ENCODE data around the gene PANK2. TPM values are rescaled to one million over a fixed set of nuclear protein-coding genes. Genes with fewer than 3 reads are reported as not detected.

PANK2 gene
- total RNA-seq, 4 donors from 2014 or later: 22.9 to 48.7 (median 38.2) TPM

- Histone ChIP-seq H3K36me3 (peaks cover 0 to 15% (median 6%) of the 10 kb centered on the region in 4 donors), H3K27me3 (no peaks in the 10 kb centered on the region), H3K9me3 (no peaks in the 10 kb centered on the region), H3K4me1 (peaks cover 3 to 64% (median 25%) of the 10 kb centered on the region in 4 donors), H3K27ac (no peak overlapping the region), H3K4me3 (no peak overlapping the region)
- 86 to 96% methylated on average over 4 of the region's 4 CpGs for WGBS, 2 donors (ENCODE audit: low coverage in 1 of 2)
- in situ Hi-C loops (cut with MboI; ENCODE audit: low pct_ligation_motif_present in 1 of 4, low pct_unique_long_range_greater_than_20kb in 1 of 4, low sequenced_read_pairs in 3 of 4) (loop anchor here in 1 of 4 donors (25.0 kb wide), 1 partner anchor 179 kb away; no protein-coding TSS in a partner anchor), intact Hi-C loops (cut with DNase I; ENCODE audit: low total_unique reads) (no loop called here)
- TF ChIP-seq CTCF (IDR thresholded peaks at IDR 0.05) (no peak), POLR2A (IDR thresholded peaks at IDR 0.05) (no peak), POLR2AphosphoS5 (IDR thresholded peaks at IDR 0.05) (no peak), EP300 (IDR thresholded peaks at IDR 0.05; ENCODE audit: low read depth) (no peak)
- no peak for DNase-seq
Observed at GRCh38 chr20:3908667-3909066, 19.5 kb downstream of the PANK2 start.

GRCh38 chr20:3909952-3910366, 20.8 kb downstream of the PANK2 start:
- H3K4me3 ChIP-seq: no peak overlapping the region
- intact Hi-C loops (cut with DNase I; ENCODE audit: low total_unique reads) (no loop called here), in situ Hi-C loops (cut with MboI; ENCODE audit: low pct_ligation_motif_present in 1 of 4, low pct_unique_long_range_greater_than_20kb in 1 of 4, low sequenced_read_pairs in 3 of 4) (loop anchor here in 1 of 4 donors (25.0 kb wide), 1 partner anchor 177 kb away; no protein-coding TSS in a partner anchor)
- TF ChIP-seq EP300 (IDR thresholded peaks at IDR 0.05; ENCODE audit: low read depth) (no peak), POLR2A (IDR thresholded peaks at IDR 0.05) (no peak), CTCF (IDR thresholded peaks at IDR 0.05) (no peak), POLR2AphosphoS5 (IDR thresholded peaks at IDR 0.05) (no peak)
- no peaks in the 10 kb centered on the region for H3K27me3 ChIP-seq
- H3K36me3 ChIP-seq: peaks cover 0 to 20% (median 9%) of the 10 kb centered on the region in 4 donors
- no peak overlapping the region for H3K27ac ChIP-seq
- peaks cover 0 to 63% (median 31%) of the 10 kb centered on the region in 4 donors for H3K4me1 ChIP-seq
- no peaks in the 10 kb centered on the region for H3K9me3 ChIP-seq
- no peak for DNase-seq

- Histone ChIP-seq H3K4me1 (peaks cover 0 to 57% (median 29%) of the 10 kb centered on the region in 4 donors), H3K4me3 (no peak overlapping the region), H3K27ac (peak overlapping the region; percentile 2 to 65 (median 58)), H3K27me3 (no peaks in the 10 kb centered on the region), H3K9me3 (no peaks in the 10 kb centered on the region), H3K36me3 (peaks cover 0 to 20% (median 9%) of the 10 kb centered on the region in 4 donors)
- TF ChIP-seq POLR2AphosphoS5 (IDR thresholded peaks at IDR 0.05) (peak in 1 of 3 donors; percentile 36), CTCF (IDR thresholded peaks at IDR 0.05) (no peak), EP300 (IDR thresholded peaks at IDR 0.05; ENCODE audit: low read depth) (no peak)
- in situ Hi-C loops (cut with MboI; ENCODE audit: low pct_ligation_motif_present in 1 of 4, low pct_unique_long_range_greater_than_20kb in 1 of 4, low sequenced_read_pairs in 3 of 4): loop anchor here in 1 of 4 donors (25.0 kb wide), 1 partner anchor 176 kb away; no protein-coding TSS in a partner anchor
- 53 to 58% methylated on average over 2 of the region's 2 CpGs for WGBS, 2 donors (ENCODE audit: low coverage in 1 of 2)
- DNase-seq: no peak
- intact Hi-C loops (cut with DNase I; ENCODE audit: low total_unique reads): no loop called here
Observed at GRCh38 chr20:3910853-3911252, 21.7 kb downstream of the PANK2 start.

- in situ Hi-C loops (cut with MboI; ENCODE audit: low pct_ligation_motif_present in 1 of 4, low pct_unique_long_range_greater_than_20kb in 1 of 4, low sequenced_read_pairs in 3 of 4) (loop anchor here in 1 of 4 donors (25.0 kb wide), 1 partner anchor 175 kb away; no protein-coding TSS in a partner anchor), intact Hi-C loops (cut with DNase I; ENCODE audit: low total_unique reads) (no loop called here)
- TF ChIP-seq POLR2A (IDR thresholded peaks at IDR 0.05): no peak
- peak in 2 of 3 donors; percentile 38 to 65 for TF ChIP-seq POLR2AphosphoS5 (IDR thresholded peaks at IDR 0.05)
- TF ChIP-seq EP300 (IDR thresholded peaks at IDR 0.05; ENCODE audit: low read depth): no peak
- TF ChIP-seq CTCF (IDR thresholded peaks at IDR 0.05): no peak
- 54 to 57% methylated on average over 2 of the region's 2 CpGs for WGBS, 2 donors (ENCODE audit: low coverage in 1 of 2)
- H3K36me3 ChIP-seq: peaks cover 0 to 20% (median 9%) of the 10 kb centered on the region in 4 donors
- peak overlapping the region in 3 of 4 donors; percentile 2 to 65 (median 65) for H3K27ac ChIP-seq
- H3K4me1 ChIP-seq: peaks cover 0 to 59% (median 26%) of the 10 kb centered on the region in 4 donors
- H3K9me3 ChIP-seq: no peaks in the 10 kb centered on the region
- peak; percentile 80 for DNase-seq
- no peak overlapping the region for H3K4me3 ChIP-seq
- H3K27me3 ChIP-seq: no peaks in the 10 kb centered on the region
Observed at GRCh38 chr20:3911956-3912355, 22.8 kb downstream of the PANK2 start.

All from transverse colon (tissue), 4 donors.